HG03432 (cell line): ENCODE measurements around the gene SPATA17.
"Not testable (repeated sequence)": the region's sequence is repeated elsewhere in the genome, so short reads cannot be mapped to it uniquely, and the experiment has no call there.

Experiments
- ATAC-seq: cut with Tn5 transposase; IDR thresholded peaks from one replicate; pipeline ENCODE4 v1.9.1; 2021; ENCODE audit warnings: mild to moderate bottlenecking, moderate library complexity; ENCODE audit not compliant: unreplicated experiment

Gene SPATA17

GRCh38 chr1:217630711-217631591 is at the start of gene SPATA17, which contains the start of gene GPATCH2:
Gene SPATA17 (plus strand): TSS chr1:217631344. CDS start chr1:217631379, 35 bp downstream.
Gene GPATCH2 (minus strand): TSS chr1:217631090. CDS start chr1:217630971, 119 bp downstream.
- peak; percentile 99 for ATAC-seq

- ATAC-seq = not testable (repeated sequence)
Measured at GRCh38 chr1:217584286-217584811, 46.8 kb upstream of the SPATA17 start.

DNA sequence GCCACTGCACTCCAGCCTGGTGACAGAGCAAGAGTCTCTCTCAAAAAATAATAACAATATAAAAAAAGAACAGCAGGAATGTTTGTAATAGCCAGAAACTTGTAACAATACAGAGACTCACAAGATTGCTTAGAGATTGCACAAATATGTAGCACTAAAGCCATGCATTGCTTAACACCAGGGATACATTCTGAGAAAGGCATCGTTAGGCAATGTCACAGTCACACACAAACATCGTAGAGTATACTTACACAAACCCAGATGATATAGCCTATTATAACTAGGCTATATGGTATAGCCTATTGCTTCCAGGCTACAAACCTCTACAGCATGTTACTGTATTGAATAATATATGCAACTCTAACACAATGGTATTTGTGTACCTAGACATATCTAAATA is 45.6 kb upstream of the SPATA17 start:
- ATAC-seq = no peak

DNA sequence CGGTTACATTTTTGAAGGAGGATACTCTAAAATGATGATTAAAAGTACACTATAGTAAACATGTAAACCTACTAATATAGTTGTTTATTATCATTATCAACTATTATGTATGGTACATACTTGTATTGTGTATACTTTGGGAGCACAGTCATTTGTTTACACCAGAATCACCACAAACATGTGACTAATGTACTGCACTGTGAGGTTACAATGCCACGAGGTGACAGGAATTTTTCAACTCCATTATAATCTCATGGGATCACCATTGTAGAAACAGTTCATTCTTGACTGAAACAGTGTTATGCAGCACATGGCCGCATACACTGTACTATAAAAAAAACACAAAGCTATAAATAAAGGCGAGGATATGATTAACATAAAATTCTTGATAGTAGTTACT is 44.6 kb upstream of the SPATA17 start:
- no peak for ATAC-seq

GRCh38 chr1:217590598-217590997 is 40.5 kb upstream of the SPATA17 start:
- no peak for ATAC-seq

- ATAC-seq = no peak
Measured at GRCh38 chr1:217599154-217599553, 32.0 kb upstream of the SPATA17 start.

- ATAC-seq = no peak
Measured at GRCh38 chr1:217602380-217602779, 28.8 kb upstream of the SPATA17 start.

- ATAC-seq = no peak
Measured at GRCh38 chr1:217605390-217605789, 25.8 kb upstream of the SPATA17 start.

DNA sequence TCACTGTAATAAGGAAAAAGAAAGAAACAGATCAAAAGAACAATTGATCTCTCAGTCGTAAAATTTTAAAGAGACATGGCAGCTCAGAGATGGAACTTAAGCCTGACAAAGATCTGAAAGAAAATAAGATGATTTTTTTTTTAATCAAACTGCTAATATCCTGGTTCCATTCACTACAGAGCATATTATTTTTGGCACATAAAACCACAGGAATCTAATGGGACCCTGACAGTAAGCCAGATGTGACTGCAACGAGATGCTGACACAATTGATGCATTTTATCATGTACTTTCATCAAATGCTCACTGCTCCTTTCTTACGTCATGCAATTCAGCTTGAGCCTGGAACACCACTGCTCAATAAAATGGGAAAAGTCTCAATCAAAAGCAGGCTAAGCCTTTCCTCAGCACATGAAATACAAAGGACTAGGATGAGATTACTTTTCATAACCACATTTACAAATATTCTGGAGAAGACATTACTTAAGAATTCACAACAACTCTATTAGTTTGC is 16.9 kb upstream of the SPATA17 start:
- no peak for ATAC-seq

DNA sequence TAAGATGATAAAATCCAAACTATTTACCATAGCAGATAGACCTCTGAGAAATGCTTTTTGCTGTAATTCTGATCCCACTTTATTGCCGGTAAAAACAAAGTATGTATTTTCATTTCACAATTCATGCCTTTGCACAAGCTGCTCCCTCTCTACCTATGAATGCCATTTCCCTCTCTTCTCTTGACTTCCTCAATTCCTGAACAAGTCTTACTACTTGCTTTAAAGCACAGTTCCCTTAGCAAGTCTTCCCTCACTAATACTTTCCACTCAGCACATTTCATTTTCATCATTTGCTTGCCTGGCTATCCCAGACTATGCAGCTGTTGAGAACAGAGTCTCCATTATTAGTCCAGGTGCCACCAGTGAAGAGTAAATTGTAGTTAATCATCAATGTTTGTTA is 14.0 kb upstream of the SPATA17 start:
- ATAC-seq = no peak

DNA sequence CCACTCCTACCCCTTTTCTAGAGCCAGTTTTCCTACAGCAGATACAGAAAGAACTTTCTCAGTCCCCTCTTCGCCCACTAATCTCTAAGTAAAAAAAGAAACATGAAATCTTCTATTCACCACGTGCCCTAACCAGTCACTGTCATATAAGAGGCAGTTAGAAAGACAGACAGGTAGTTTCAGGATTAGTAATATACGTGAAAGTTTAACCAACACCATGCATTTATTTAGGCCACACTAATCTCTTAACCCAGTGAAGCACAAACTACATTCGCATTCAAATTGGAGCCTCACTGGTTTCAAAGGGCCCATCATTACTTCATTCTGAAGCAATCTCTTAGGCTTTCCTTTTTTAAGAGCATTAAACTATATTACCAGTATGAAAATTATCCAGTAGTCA is 10.3 kb upstream of the SPATA17 start:
- ATAC-seq = peak; percentile 100

DNA sequence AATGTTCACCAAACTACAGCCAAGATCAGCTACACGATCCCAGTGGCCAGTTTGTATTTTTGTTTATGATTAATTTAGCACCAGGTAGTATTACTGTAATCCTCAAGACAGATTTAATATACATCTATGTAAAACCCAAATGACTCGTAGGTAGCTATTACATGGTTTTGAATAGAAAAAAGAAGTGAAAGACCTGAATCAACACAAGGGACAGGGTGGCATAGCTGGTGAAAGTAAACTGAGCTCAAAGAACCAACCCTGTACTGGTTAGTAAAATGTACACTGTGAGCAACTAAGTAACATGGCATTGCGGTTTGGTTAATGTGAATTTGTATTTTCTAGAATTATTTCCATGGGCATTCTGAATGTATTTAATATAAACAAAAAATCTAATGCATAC is 9.1 kb upstream of the SPATA17 start:
- peak; percentile 29 for ATAC-seq

- ATAC-seq = no peak
Measured at GRCh38 chr1:217626321-217626720, 4.8 kb upstream of the SPATA17 start.

- ATAC-seq = no peak
Measured at GRCh38 chr1:217627431-217627830, 3.7 kb upstream of the SPATA17 start.

DNA sequence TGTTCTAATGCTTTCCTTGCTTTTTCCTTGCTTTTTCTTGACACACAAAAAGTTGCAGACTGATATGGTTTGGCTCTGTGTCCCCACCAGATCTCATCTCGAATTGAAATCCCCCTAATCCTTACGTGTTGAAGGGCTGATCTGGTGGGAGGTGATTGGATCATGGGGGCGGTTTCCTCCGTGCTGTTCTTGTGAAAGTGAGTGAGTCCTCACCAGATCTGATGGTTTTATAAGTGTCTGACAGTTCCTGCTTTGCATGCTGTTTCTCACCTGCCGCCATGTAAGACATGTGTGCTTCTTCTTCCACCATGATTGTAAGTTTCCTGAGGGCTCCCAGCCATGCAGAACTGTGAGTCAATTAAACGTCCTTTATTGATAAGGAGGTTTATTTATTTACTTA is 11.3 kb downstream of the SPATA17 start:
- ATAC-seq = no peak

GRCh38 chr1:217647791-217648190 is 16.6 kb downstream of the SPATA17 start:
- no peak for ATAC-seq

DNA sequence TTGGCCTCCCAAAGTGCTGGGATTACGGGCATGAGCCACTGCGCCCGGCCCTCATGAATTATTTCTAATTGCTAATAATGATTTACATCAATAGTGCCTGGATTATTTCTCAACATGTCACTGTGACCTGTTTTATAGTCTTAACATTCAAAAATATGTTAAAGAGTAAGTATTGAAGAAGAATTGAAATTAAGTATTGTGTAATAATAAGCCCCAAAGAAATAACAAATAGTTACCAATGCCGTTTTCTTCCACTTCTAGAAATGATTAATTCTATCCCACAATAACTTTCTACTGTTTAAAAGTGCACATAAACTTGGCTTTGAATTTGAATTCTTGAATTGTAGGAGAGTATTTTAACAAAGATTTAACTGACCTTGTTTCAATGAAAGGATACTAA is 19.5 kb downstream of the SPATA17 start:
- no peak for ATAC-seq

GRCh38 chr1:217660353-217661062 is 29.4 kb downstream of the SPATA17 start:
- peak; percentile 75 for ATAC-seq

DNA sequence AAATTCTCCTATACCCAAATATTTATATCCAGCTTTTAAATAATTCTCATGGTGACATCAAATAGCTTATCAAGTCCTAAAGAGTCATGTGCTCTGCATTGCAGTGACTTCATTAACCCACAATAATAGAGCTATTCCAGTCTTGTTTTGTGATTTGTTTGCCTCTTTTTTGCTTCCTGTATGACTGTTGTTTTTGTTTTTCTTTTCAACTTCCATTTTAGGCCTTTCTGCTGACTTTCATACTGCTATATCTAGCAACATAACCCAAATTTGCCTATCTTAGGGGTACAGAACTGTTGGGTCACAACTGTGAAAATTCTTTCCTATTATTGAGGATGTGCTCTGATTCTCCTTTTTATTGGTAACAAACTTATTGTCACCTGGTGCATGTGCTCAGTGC is 30.3 kb downstream of the SPATA17 start:
- ATAC-seq = no peak

- ATAC-seq = no peak
Measured at GRCh38 chr1:217668351-217668940, 37.3 kb downstream of the SPATA17 start.

GRCh38 chr1:217673387-217673786 is 42.2 kb downstream of the SPATA17 start:
- ATAC-seq = peak; percentile 47
